H9 (cell line): Measurements from ENCODE around the gene SWT1. TPM values are rescaled to one million over a fixed set of nuclear protein-coding genes. Genes with fewer than 3 reads are reported as not detected.

Source experiments
- DNase-seq: peaks from one replicate; pipeline ENCODE4 v3.0.0-alpha.2; 2017
- H2AFZ ChIP-seq: one replicate; pipeline ENCODE4 v1.6.1; 2013; ENCODE audit warnings: mild to moderate bottlenecking, low read length, control low read depth, moderate library complexity
- H2AK5ac ChIP-seq: 2 replicates; pipeline ENCODE4 v1.6.1; 2013; ENCODE audit warnings: low read length, control low read depth, mixed read lengths; ENCODE audit not compliant: insufficient read length
- H2BK120ac ChIP-seq: one replicate; pipeline ENCODE4 v1.6.1; 2013; ENCODE audit warnings: low read depth, mild to moderate bottlenecking, low read length, control low read depth, inconsistent platforms; ENCODE audit not compliant: poor library complexity, severe bottlenecking
- H2BK12ac ChIP-seq: 2 replicates; pipeline ENCODE4 v1.6.1; 2013; ENCODE audit warnings: low read length, control low read depth, mixed read lengths, low read depth; ENCODE audit not compliant: insufficient read length
- H2BK15ac ChIP-seq: 2 replicates; pipeline ENCODE4 v1.6.1; 2013; ENCODE audit warnings: low read depth, low read length, control low read depth
- H2BK20ac ChIP-seq: one replicate; pipeline ENCODE4 v1.6.1; 2013; ENCODE audit warnings: low read depth, mild to moderate bottlenecking, low read length, control low read depth, inconsistent platforms; ENCODE audit not compliant: poor library complexity, severe bottlenecking
- H2BK5ac ChIP-seq: 2 replicates; pipeline ENCODE4 v1.6.1; 2013; ENCODE audit warnings: low read length, control low read depth, mixed read lengths; ENCODE audit not compliant: insufficient read length
- H3K14ac ChIP-seq: 2 replicates; pipeline ENCODE4 v1.6.1; 2013; ENCODE audit warnings: low read length, control low read depth; ENCODE audit not compliant: insufficient read depth
- H3K18ac ChIP-seq: 2 replicates; pipeline ENCODE4 v1.6.1; 2013; ENCODE audit warnings: low read depth, mild to moderate bottlenecking, mixed read lengths, low read length, control low read depth; ENCODE audit not compliant: insufficient read length
- H3K23ac ChIP-seq: 2 replicates; pipeline ENCODE4 v1.6.1; 2013; ENCODE audit warnings: low read length, control low read depth, mixed read lengths, low read depth; ENCODE audit not compliant: insufficient read length
- H3K23me2 ChIP-seq: 2 replicates; pipeline ENCODE4 v1.6.1; 2013; ENCODE audit warnings: low read depth, mild to moderate bottlenecking, mixed read lengths, low read length, control low read depth; ENCODE audit not compliant: insufficient read length, poor library complexity, severe bottlenecking
- H3K27ac ChIP-seq: 2 replicates; pipeline ENCODE4 v1.5.1; 2013; ENCODE audit warnings: low read length, control low read depth, mixed read lengths, low read depth; ENCODE audit not compliant: insufficient read length
- H3K27me3 ChIP-seq: 2 replicates; pipeline ENCODE4 v1.6.1; 2013; ENCODE audit warnings: low read length, control low read depth, inconsistent platforms; ENCODE audit not compliant: insufficient read depth
- H3K4ac ChIP-seq: 2 replicates; pipeline ENCODE4 v1.6.1; 2013; ENCODE audit warnings: low read depth, mild to moderate bottlenecking, control low read depth, inconsistent platforms, low read length, moderate library complexity
- H3K4me1 ChIP-seq: 2 replicates; pipeline ENCODE4 v1.6.1; 2013; ENCODE audit warnings: low read length, control low read depth, inconsistent platforms; ENCODE audit not compliant: insufficient read depth
- H3K4me2 ChIP-seq: 2 replicates; pipeline ENCODE4 v1.6.1; 2013; ENCODE audit warnings: low read length, control low read depth, mixed read lengths; ENCODE audit not compliant: insufficient read length, insufficient read depth
- H3K56ac ChIP-seq: 2 replicates; pipeline ENCODE4 v1.6.1; 2013; ENCODE audit warnings: low read depth, mild to moderate bottlenecking, mixed read lengths, low read length, control low read depth; ENCODE audit not compliant: insufficient read length
- H3K79me1 ChIP-seq: 2 replicates; pipeline ENCODE4 v1.6.1; 2013; ENCODE audit warnings: low read depth, mild to moderate bottlenecking, moderate library complexity, low read length, control low read depth, inconsistent platforms; ENCODE audit not compliant: insufficient read depth, poor library complexity, severe bottlenecking
- H3K79me2 ChIP-seq: 2 replicates; pipeline ENCODE4 v1.6.1; 2013; ENCODE audit warnings: low read length, control low read depth, inconsistent platforms; ENCODE audit not compliant: insufficient read depth
- H3K9ac ChIP-seq: 2 replicates; pipeline ENCODE4 v1.6.1; 2013; ENCODE audit warnings: low read length, control low read depth, mixed read lengths; ENCODE audit not compliant: insufficient read length; ENCODE audit errors: extremely low read depth
- H3K9me3 ChIP-seq: one replicate; pipeline ENCODE4 v1.6.1; 2013; ENCODE audit warnings: low read depth, low read length, inconsistent platforms; ENCODE audit not compliant: control insufficient read depth
- H3T11ph ChIP-seq: one replicate; pipeline ENCODE4 v1.6.1; 2013; ENCODE audit warnings: mild to moderate bottlenecking, low read length, control low read depth, inconsistent platforms
- H4K20me1 ChIP-seq: one replicate; pipeline ENCODE4 v1.6.1; 2013; ENCODE audit not compliant: control insufficient read depth, insufficient read length, insufficient read depth
- H4K5ac ChIP-seq: 2 replicates; pipeline ENCODE4 v1.6.1; 2013; ENCODE audit warnings: low read depth, mild to moderate bottlenecking, mixed read lengths, low read length, control low read depth; ENCODE audit not compliant: insufficient read length
- H4K8ac ChIP-seq: replicated peaks from 2 replicates; pipeline ENCODE4 v1.6.1; 2013; ENCODE audit warnings: low read length, control low read depth, mixed read lengths, low read depth; ENCODE audit not compliant: insufficient read length
- H4K91ac ChIP-seq: 2 replicates; pipeline ENCODE4 v1.6.1; 2013; ENCODE audit warnings: low read depth, mild to moderate bottlenecking, moderate library complexity, mixed read lengths, low read length, control low read depth; ENCODE audit not compliant: insufficient read length
- H3K27ac Mint-ChIP-seq, 3 experiments: 2 replicates in 2 of 3; 3 replicates in 1 of 3; pipeline ENCODE4 v1.8.0; 2020 to 2021; ENCODE audit warnings: mixed read lengths in 3 of 3, mild to moderate bottlenecking in 1 of 3, moderate library complexity in 1 of 3
- H3K27me3 Mint-ChIP-seq: 2 replicates; pipeline ENCODE4 v1.8.0; 2021; ENCODE audit warnings: low read depth, mild to moderate bottlenecking, moderate library complexity, mixed read lengths
- H3K36me3 Mint-ChIP-seq, 3 experiments: 2 replicates in 2 of 3; 3 replicates in 1 of 3; pipeline ENCODE4 v1.8.0; 2020 to 2021; ENCODE audit warnings: low read depth in 3 of 3, mixed read lengths in 3 of 3; ENCODE audit not compliant: insufficient read depth in 1 of 3
- H3K4me1 Mint-ChIP-seq, 2 experiments: 2 replicates each; pipeline ENCODE4 v1.8.0; 2020; ENCODE audit warnings: mixed read lengths in 2 of 2
- H3K4me3 Mint-ChIP-seq, 2 experiments: 2 replicates in 1 of 2; 3 replicates in 1 of 2; pipeline ENCODE4 v1.8.0; 2020 to 2021; ENCODE audit warnings: mild to moderate bottlenecking in 2 of 2, mixed read lengths in 2 of 2, moderate library complexity in 1 of 2
- H3K9me3 Mint-ChIP-seq, 2 experiments: 2 replicates in 1 of 2; 3 replicates in 1 of 2; pipeline ENCODE4 v1.8.0; 2020; ENCODE audit warnings: mild to moderate bottlenecking in 2 of 2, mixed read lengths in 2 of 2, moderate library complexity in 1 of 2
- WGBS: extraction: QIAGEN DNeasy Blood & Tissue Kit; methylation state at CpG from one replicate; pipeline ENCODE4 v1.1.7; 2013; ENCODE audit warnings: missing lambda C conversion rate, low lambda C conversion rate, mixed read lengths; ENCODE audit not compliant: insufficient read length; ENCODE audit errors: extremely low coverage; 5-methylcytosine and 5-hydroxymethylcytosine counted together
- total RNA-seq: library from RNA; stranded (reverse); gene quantifications from 2 replicates; pipeline ENCODE4 v1.2.1, GENCODE V29; 2021
- TF ChIP-seq, protein P1 (sequence below): fragments of 200-600 bp; sonication (generic); conservative IDR thresholded peaks from 3 replicates; pipeline ENCODE4 v1.8.0; 2021; ENCODE audit warnings: antibody characterized with exemption, mild to moderate bottlenecking

SWT1 gene
- total RNA-seq, 1 experiment from 2014 or later, result 5.2 TPM

DNA sequence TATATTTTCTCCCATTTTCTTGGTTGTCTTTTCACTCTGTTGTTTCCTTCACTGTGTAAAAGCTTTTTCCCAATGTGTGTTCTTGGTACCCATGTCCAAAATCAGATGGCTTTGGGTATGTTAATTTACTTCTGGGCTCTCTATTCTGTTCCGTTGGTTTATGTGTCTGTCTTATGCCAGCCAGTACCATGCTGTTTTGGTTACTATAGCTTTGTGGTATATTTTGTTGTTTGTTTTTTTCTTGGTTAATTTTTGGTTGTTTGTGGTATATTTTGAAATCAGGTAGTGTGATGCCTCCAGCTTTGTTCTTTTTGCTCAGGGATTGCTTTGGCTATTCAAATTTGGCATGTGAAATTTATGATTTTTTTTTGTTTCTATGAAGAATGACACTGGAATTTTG, 67.2 kb downstream of the SWT1 start:
- Histone ChIP-seq H3K27me3 (no peaks in the 10 kb centered on the region), H2BK20ac (no peak overlapping the region), H4K5ac (no peak overlapping the region), H2BK120ac (no peak overlapping the region), H3K4me2 (no peak overlapping the region), H4K20me1 (no peaks in the 10 kb centered on the region), H3K18ac (no peak overlapping the region), H3K14ac (no peak overlapping the region), H2BK5ac (no peak overlapping the region), H4K91ac (no peak overlapping the region), H2AFZ (no peak overlapping the region), H3K27ac (no peak overlapping the region), H3K79me2 (no peaks in the 10 kb centered on the region), H3K4ac (no peak overlapping the region), H3K9me3 (no peaks in the 10 kb centered on the region), H3K79me1 (no peaks in the 10 kb centered on the region), H3K23ac (no peak overlapping the region), H3K4me1 (no peaks in the 10 kb centered on the region), H3K23me2 (no peaks in the 10 kb centered on the region), H2BK12ac (no peak overlapping the region), H3T11ph (no peak overlapping the region), H2BK15ac (no peak overlapping the region), H4K8ac (no peak overlapping the region), H2AK5ac (no peak overlapping the region), H3K9ac (no peak overlapping the region), H3K56ac (no peak overlapping the region)
- DNase-seq, result no peak
- Mint-ChIP-seq H3K27me3 (no peaks in the 10 kb centered on the region), H3K36me3 (peaks cover 17 to 26% (median 18%) of the 10 kb centered on the region in 3 experiments), H3K4me1 (peaks cover 5 to 8% of the 10 kb centered on the region in 2 experiments), H3K9me3 (peaks cover 5 to 15% of the 10 kb centered on the region in 2 experiments; a peak in 4 of 5 replicates), H3K4me3 (no peak overlapping the region), H3K27ac (no peak overlapping the region)
- no CpG with 5 or more reads among the region's 1 CpG for WGBS
- TF ChIP-seq, protein P1, sequence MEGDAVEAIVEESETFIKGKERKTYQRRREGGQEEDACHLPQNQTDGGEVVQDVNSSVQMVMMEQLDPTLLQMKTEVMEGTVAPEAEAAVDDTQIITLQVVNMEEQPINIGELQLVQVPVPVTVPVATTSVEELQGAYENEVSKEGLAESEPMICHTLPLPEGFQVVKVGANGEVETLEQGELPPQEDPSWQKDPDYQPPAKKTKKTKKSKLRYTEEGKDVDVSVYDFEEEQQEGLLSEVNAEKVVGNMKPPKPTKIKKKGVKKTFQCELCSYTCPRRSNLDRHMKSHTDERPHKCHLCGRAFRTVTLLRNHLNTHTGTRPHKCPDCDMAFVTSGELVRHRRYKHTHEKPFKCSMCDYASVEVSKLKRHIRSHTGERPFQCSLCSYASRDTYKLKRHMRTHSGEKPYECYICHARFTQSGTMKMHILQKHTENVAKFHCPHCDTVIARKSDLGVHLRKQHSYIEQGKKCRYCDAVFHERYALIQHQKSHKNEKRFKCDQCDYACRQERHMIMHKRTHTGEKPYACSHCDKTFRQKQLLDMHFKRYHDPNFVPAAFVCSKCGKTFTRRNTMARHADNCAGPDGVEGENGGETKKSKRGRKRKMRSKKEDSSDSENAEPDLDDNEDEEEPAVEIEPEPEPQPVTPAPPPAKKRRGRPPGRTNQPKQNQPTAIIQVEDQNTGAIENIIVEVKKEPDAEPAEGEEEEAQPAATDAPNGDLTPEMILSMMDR, result no peak
